CD4-positive, alpha-beta T cell (primary cell): ENCODE measurements around the gene OAT. TPM values are rescaled to one million over a fixed set of nuclear protein-coding genes. Genes with fewer than 3 reads are reported as not detected.

Experiments used
- ATAC-seq: fragments of 200-7000 bp; cut with Tn5 transposase; one replicate; pipeline ENCODE4 v1.10.0; 2022; ENCODE audit warnings: mild to moderate bottlenecking; ENCODE audit not compliant: poor library complexity
- CTCF ChIA-PET: fragments of 350-600 bp; sonication (Branson Sonifier 250); formaldehyde crosslinking; loops from one replicate; lab custom pipeline; 2021; ENCODE audit warnings: antibody characterized with exemption, inconsistent platforms; lab: Charles Lee
- POLR2A ChIA-PET: fragments of 350-600 bp; sonication (Branson Sonifier 250); formaldehyde crosslinking; loops from one replicate; lab custom pipeline; 2021; ENCODE audit warnings: antibody characterized with exemption, inconsistent platforms; lab: Charles Lee
- DNase-seq, 14 experiments: peaks; one replicate each; pipeline ENCODE4 v3.0.0-alpha.2; 2013 to 2020; ENCODE audit warnings: mixed read lengths in 2 of 14
- H3K27ac ChIP-seq, 2 donors: one replicate each; pipeline versions ENCODE4 v1.5.1 to v1.7.0; 2013; ENCODE audit warnings: low read length in 2 of 2, low read depth in 1 of 2, mild to moderate bottlenecking in 1 of 2
- H3K27me3 ChIP-seq, 2 experiments: 1 replicate in 1 of 2; 2 replicates in 1 of 2; pipeline versions ENCODE4 v1.6.1 to v1.7.0; 2013; ENCODE audit warnings: low read length in 2 of 2, control low read depth in 1 of 2, mild to moderate bottlenecking in 1 of 2, moderate library complexity in 1 of 2; ENCODE audit not compliant: insufficient read depth in 2 of 2, control insufficient read depth in 1 of 2
- H3K36me3 ChIP-seq: one replicate; pipeline ENCODE4 v1.6.1; 2013; ENCODE audit warnings: low read length, control low read depth; ENCODE audit not compliant: insufficient read depth
- H3K4me1 ChIP-seq: one replicate; pipeline ENCODE4 v1.6.1; 2013; ENCODE audit warnings: low read length, control low read depth; ENCODE audit not compliant: insufficient read depth
- H3K4me3 ChIP-seq: one replicate; pipeline ENCODE4 v1.5.1; 2013; ENCODE audit warnings: mild to moderate bottlenecking, low read length, moderate library complexity
- H3K9me3 ChIP-seq, 2 experiments: 1 replicate in 1 of 2; 2 replicates in 1 of 2; pipeline versions ENCODE4 v1.6.1 to v1.7.0; 2013; ENCODE audit warnings: low read length in 2 of 2, mild to moderate bottlenecking in 2 of 2, control low read depth in 1 of 2, moderate library complexity in 1 of 2; ENCODE audit not compliant: control insufficient read depth in 1 of 2, insufficient read depth in 1 of 2
- H3K27ac Mint-ChIP-seq: one replicate; pipeline ENCODE4 v1.8.0; 2020; ENCODE audit warnings: mixed read lengths
- H3K27me3 Mint-ChIP-seq: one replicate; pipeline ENCODE4 v1.8.0; 2021; ENCODE audit warnings: mixed read lengths
- H3K36me3 Mint-ChIP-seq: one replicate; pipeline ENCODE4 v1.8.0; 2021; ENCODE audit warnings: low read depth, mixed read lengths
- H3K4me1 Mint-ChIP-seq: one replicate; pipeline ENCODE4 v1.8.0; 2021; ENCODE audit warnings: low read depth, mixed read lengths
- H3K4me3 Mint-ChIP-seq: one replicate; pipeline ENCODE4 v1.8.0; 2020; ENCODE audit warnings: mild to moderate bottlenecking, mixed read lengths
- H3K9me3 Mint-ChIP-seq: one replicate; pipeline ENCODE4 v1.8.0; 2020; ENCODE audit warnings: mixed read lengths
- intact Hi-C, 2 experiments: fragments of 100-400 bp; cut with DNase I in 1 of 2; cut with micrococcal nuclease in 1 of 2; formaldehyde crosslinking; loops; one replicate each; pipeline versions ENCODE4 v1.15.1 to v1.9.0; 2023 to 2025; cut with DNase I, micrococcal nuclease
- total RNA-seq, 174 experiments: library from RNA in 2 of 174; stranded (reverse) in 2 of 174; gene quantifications; one replicate each; pipeline ENCODE4 v1.2.3 and lab custom pipeline; 2021 to 2026
- TF ChIP-seq, protein P1 (sequence below): fragments of 200-600 bp; IDR thresholded peaks from one replicate; pipeline ENCODE4 v1.8.0; 2022; ENCODE audit warnings: antibody characterized with exemption, mild to moderate bottlenecking

OAT gene
- total RNA-seq, 2 experiments from 2014 or later, result 48.5 to 54.9 TPM

DNA sequence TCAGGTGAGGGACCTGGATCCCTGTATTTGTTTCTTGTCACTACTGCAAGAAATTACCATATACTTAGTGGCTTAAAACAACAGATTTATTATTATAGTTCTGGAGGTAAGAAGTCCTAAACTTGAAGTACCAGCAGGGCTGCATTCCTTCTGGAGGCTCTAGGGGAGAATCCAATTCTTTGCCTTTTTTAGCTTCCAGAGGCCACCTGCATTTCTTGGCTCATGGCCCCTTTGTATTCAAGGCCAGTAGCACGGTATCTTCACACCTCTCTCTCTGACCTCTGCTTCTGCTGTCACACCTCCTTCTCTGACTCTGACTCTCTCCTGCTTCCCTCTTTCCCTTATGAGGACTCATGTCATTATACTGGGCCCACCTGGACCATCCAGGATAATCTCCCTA is 40.7 kb upstream of the OAT start:
- H3K4me3 Mint-ChIP-seq, result no peak overlapping the region
- peaks cover 33% of the 10 kb centered on the region for H3K27me3 Mint-ChIP-seq
- no peak overlapping the region for H3K27ac Mint-ChIP-seq
- no peak overlapping the region for H3K4me3 ChIP-seq
- H3K27ac ChIP-seq, result no peak overlapping the region
- peaks cover 18% of the 10 kb centered on the region for H3K4me1 ChIP-seq
- peaks cover 12 to 21% of the 10 kb centered on the region in 2 experiments for H3K27me3 ChIP-seq
- H3K36me3 ChIP-seq, result no peaks in the 10 kb centered on the region
- no peak for ATAC-seq
- ChIA-PET CTCF (no interaction called here), POLR2A (no interaction called here)
- peaks cover 8% of the 10 kb centered on the region for H3K4me1 Mint-ChIP-seq
- no peaks in the 10 kb centered on the region for H3K9me3 ChIP-seq
- no peak for DNase-seq
- TF ChIP-seq, protein P1, sequence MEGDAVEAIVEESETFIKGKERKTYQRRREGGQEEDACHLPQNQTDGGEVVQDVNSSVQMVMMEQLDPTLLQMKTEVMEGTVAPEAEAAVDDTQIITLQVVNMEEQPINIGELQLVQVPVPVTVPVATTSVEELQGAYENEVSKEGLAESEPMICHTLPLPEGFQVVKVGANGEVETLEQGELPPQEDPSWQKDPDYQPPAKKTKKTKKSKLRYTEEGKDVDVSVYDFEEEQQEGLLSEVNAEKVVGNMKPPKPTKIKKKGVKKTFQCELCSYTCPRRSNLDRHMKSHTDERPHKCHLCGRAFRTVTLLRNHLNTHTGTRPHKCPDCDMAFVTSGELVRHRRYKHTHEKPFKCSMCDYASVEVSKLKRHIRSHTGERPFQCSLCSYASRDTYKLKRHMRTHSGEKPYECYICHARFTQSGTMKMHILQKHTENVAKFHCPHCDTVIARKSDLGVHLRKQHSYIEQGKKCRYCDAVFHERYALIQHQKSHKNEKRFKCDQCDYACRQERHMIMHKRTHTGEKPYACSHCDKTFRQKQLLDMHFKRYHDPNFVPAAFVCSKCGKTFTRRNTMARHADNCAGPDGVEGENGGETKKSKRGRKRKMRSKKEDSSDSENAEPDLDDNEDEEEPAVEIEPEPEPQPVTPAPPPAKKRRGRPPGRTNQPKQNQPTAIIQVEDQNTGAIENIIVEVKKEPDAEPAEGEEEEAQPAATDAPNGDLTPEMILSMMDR, result no peak
- intact Hi-C loops, result loop anchor here in 1 of 2 experiments (1.0 kb wide), 1 partner anchor 40 kb away; no protein-coding TSS in a partner anchor
- H3K9me3 Mint-ChIP-seq, result no peaks in the 10 kb centered on the region
- no peaks in the 10 kb centered on the region for H3K36me3 Mint-ChIP-seq

- no peaks in the 10 kb centered on the region for H3K9me3 ChIP-seq
- no peaks in the 10 kb centered on the region for H3K36me3 ChIP-seq
- no peak overlapping the region for H3K27ac Mint-ChIP-seq
- H3K4me3 Mint-ChIP-seq, result no peak overlapping the region
- peaks cover 17 to 26% of the 10 kb centered on the region in 2 experiments for H3K27me3 ChIP-seq
- H3K36me3 Mint-ChIP-seq, result no peaks in the 10 kb centered on the region
- TF ChIP-seq, protein P1, result no peak
- ATAC-seq, result no peak
- H3K4me1 ChIP-seq, result peaks cover 13% of the 10 kb centered on the region
- no peaks in the 10 kb centered on the region for H3K9me3 Mint-ChIP-seq
- ChIA-PET CTCF (no interaction called here), POLR2A (no interaction called here)
- no peak for DNase-seq
- peaks cover 5% of the 10 kb centered on the region for H3K4me1 Mint-ChIP-seq
- no peak overlapping the region for H3K27ac ChIP-seq
- no peak overlapping the region for H3K4me3 ChIP-seq
- intact Hi-C loops, result loop anchor here in 1 of 2 experiments (1.0 kb wide), 1 partner anchor 40 kb away; no protein-coding TSS in a partner anchor
- H3K27me3 Mint-ChIP-seq, result peaks cover 38% of the 10 kb centered on the region
Measured at GRCh38 chr10:124458889-124459288, 40.2 kb upstream of the OAT start.

DNA sequence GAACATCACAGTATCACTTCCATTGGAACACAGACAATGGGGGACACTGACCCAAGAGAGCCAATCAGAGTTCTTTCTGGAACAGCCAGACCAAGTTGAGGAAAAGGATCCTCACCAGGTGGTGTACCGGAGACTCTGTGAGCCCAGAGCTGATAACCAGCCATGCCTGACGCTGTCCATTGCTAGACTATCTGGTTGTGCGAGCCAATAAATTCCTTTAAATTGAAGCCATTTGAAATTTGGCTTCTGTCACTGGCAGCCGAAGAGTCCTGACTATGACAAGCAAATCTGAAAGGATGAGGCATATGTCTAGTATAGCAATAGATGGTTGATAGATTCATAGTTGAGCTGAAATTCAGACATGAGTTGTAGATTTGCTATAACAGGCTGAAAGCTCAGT is 39.8 kb upstream of the OAT start:
- Mint-ChIP-seq H3K4me1 (peaks cover 5% of the 10 kb centered on the region), H3K9me3 (no peaks in the 10 kb centered on the region), H3K36me3 (no peaks in the 10 kb centered on the region), H3K4me3 (no peak overlapping the region), H3K27me3 (peaks cover 42% of the 10 kb centered on the region), H3K27ac (no peak overlapping the region)
- intact Hi-C loops, result no loop called here
- ATAC-seq, result no peak
- ChIA-PET POLR2A (no interaction called here), CTCF (no interaction called here)
- H3K27me3 ChIP-seq, result peaks cover 22 to 30% of the 10 kb centered on the region in 2 experiments
- H3K4me1 ChIP-seq, result peaks cover 13% of the 10 kb centered on the region
- no peaks in the 10 kb centered on the region for H3K36me3 ChIP-seq
- DNase-seq, result no peak
- H3K4me3 ChIP-seq, result no peak overlapping the region
- no peaks in the 10 kb centered on the region for H3K9me3 ChIP-seq
- TF ChIP-seq, protein P1, result no peak
- H3K27ac ChIP-seq, result no peak overlapping the region
